ENCODE results near the gene PROC. TPM values are rescaled to one million over a fixed set of nuclear protein-coding genes. Genes with fewer than 3 reads are reported as not detected.
A peak's percentile ranks its signal among the peaks of the same experiment; 100 is the strongest.

Gene PROC
- total RNA-seq, 2 donors from 2014 or later: 0.26 TPM; not detected in 1

DNA sequence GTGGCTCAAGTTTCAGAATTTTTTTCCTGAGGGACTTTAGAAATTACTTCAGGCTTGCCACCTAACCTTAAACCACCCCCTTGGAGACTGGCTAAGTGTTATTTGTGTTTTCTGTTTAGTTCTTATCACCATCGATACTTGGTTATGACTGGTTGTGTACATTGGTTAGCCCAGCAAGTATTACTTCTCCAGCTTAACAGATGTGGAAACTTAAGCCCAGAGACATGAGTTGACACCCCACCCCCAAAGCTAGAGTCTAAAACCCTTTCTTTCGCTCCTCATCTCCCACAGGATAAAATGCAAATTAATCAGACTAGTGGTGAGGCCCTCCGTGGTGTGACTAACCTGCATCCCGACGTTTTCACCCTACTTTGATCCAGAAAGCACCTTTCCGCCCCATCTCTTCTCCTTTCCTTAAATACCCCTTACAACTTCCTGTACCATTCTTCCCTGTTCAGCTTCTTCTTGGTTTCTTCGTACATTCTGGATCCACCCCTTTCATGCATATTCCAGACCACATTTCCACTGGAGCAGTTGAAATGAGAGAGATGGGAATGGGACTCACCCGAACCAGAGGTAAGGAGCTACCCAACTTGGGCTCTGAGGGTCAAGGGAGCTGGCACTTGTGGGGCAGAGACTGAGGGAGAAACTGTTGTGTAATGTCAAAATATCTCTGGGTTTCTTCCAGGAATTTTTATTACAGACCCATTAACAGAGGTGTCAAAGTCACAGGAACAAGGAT is 29.6 kb upstream of the PROC start:
- H3K4me3 ChIP-seq: no peak overlapping the region
- intact Hi-C loops (cut with DNase I): no loop called here
- H3K4me1 ChIP-seq: peaks cover 36% of the 10 kb centered on the region
- no peaks in the 10 kb centered on the region for H3K27me3 ChIP-seq
- H3K27ac ChIP-seq: peak overlapping the region; percentile 92 to 100 (median 98)
- no peaks in the 10 kb centered on the region for H3K9me3 ChIP-seq
- TF ChIP-seq, protein P1, sequence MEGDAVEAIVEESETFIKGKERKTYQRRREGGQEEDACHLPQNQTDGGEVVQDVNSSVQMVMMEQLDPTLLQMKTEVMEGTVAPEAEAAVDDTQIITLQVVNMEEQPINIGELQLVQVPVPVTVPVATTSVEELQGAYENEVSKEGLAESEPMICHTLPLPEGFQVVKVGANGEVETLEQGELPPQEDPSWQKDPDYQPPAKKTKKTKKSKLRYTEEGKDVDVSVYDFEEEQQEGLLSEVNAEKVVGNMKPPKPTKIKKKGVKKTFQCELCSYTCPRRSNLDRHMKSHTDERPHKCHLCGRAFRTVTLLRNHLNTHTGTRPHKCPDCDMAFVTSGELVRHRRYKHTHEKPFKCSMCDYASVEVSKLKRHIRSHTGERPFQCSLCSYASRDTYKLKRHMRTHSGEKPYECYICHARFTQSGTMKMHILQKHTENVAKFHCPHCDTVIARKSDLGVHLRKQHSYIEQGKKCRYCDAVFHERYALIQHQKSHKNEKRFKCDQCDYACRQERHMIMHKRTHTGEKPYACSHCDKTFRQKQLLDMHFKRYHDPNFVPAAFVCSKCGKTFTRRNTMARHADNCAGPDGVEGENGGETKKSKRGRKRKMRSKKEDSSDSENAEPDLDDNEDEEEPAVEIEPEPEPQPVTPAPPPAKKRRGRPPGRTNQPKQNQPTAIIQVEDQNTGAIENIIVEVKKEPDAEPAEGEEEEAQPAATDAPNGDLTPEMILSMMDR (IDR thresholded peaks at IDR 0.05): no peak
- no peak for TF ChIP-seq POLR2A (IDR thresholded peaks at IDR 0.05)
- WGBS, 2 donors: 30 to 35% methylated on average over 8 of the region's 8 CpGs
- no peak for DNase-seq
- ATAC-seq: peak; percentile 7
- no peaks in the 10 kb centered on the region for H3K36me3 ChIP-seq (replicated peaks in 1 of 2; ENCODE audit: insufficient read depth in 1 of 2, low read depth in 2 of 2)

DNA sequence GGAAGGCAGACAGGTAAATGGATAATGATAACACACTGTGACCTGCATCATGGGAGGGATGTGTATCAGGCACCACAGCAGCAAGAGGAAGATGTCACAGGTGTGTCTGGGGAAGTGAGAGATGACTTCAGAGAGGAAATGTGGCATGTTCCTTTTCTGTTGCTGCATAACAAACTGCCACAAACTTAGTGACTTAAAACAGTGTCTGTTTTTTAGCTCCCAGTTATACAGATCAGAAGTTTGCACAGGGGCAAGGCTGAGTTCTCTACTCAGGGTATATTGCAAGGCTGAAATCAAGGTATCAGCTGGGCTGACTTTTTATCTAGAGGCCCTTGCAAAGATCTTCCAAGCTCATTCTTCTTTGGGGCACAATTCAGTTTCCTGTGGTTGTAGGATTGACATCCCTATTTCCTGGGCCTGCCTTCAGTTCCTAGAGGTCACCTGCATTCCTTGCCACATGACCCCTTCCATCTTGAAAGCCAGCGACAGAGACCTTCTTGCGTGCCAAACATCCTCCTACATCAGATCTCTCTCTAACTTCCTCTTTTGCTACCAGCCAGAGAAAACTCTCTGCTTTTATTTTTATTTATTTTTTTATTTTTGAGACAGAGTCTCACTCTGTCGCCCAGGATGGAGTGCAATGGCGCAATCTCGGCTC is 28.3 kb upstream of the PROC start:
- DNase-seq (no peak), ATAC-seq (no peak)
- TF ChIP-seq, protein P1 (IDR thresholded peaks at IDR 0.05): no peak
- TF ChIP-seq POLR2A (IDR thresholded peaks at IDR 0.05): no peak
- Histone ChIP-seq H3K27ac (no peak overlapping the region), H3K36me3 (replicated peaks in 1 of 2; ENCODE audit: insufficient read depth in 1 of 2, low read depth in 2 of 2) (no peaks in the 10 kb centered on the region), H3K4me3 (no peak overlapping the region), H3K27me3 (no peaks in the 10 kb centered on the region), H3K9me3 (no peaks in the 10 kb centered on the region), H3K4me1 (peaks cover 33% of the 10 kb centered on the region)
- intact Hi-C loops (cut with DNase I): no loop called here
- WGBS, 2 donors: 69 to 92% methylated on average over 5 of the region's 5 CpGs

DNA sequence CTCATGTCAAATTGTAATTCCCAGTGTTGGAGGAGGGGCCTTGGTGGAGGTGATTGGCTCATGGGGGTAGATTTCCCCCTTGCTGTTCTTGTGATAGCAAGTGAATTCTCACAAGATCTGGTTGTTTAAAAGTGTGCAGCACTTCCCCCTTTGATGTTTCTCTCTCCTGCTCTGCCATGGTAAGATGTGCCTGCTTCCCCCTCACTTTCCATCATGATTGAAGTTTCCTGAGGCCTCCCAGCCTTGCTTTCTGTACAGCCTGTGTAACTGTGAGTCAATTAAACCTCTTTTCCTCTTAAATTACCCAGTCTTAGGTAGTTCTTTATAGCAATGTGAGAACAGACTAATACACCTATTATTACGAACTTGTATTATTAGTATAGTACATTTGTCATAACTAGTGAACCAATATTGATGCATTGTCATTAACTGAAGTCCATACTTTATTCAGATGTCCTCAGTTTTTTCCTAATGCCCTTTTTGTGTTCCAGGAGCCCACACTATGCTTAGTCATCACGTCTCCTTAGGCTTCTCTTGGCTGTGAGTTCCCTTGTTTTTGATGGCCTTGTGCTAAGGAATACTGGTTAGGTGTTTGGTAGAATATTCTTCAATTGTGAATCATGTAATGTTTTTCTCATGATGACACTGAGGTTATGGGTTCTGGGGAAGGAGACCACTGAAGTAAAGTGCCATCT is 25.9 kb upstream of the PROC start:
- H3K27ac ChIP-seq: no peak overlapping the region
- TF ChIP-seq, protein P1 (IDR thresholded peaks at IDR 0.05): no peak
- no peak for TF ChIP-seq POLR2A (IDR thresholded peaks at IDR 0.05)
- H3K9me3 ChIP-seq: no peaks in the 10 kb centered on the region
- DNase-seq (no peak), ATAC-seq (no peak)
- no peak overlapping the region for H3K4me3 ChIP-seq
- H3K27me3 ChIP-seq: no peaks in the 10 kb centered on the region
- peaks cover 13% of the 10 kb centered on the region for H3K4me1 ChIP-seq
- H3K36me3 ChIP-seq (replicated peaks in 1 of 2; ENCODE audit: insufficient read depth in 1 of 2, low read depth in 2 of 2): no peaks in the 10 kb centered on the region
- WGBS, 2 donors: 80 to 82% methylated on average over 2 of the region's 2 CpGs
- intact Hi-C loops (cut with DNase I): no loop called here

- DNase-seq (no peak), ATAC-seq (no peak)
- 87 to 91% methylated on average over 1 of the region's 1 CpG for WGBS, 2 donors
- intact Hi-C loops (cut with DNase I): no loop called here
- Histone ChIP-seq H3K4me1 (peaks cover 18% of the 10 kb centered on the region), H3K27me3 (no peaks in the 10 kb centered on the region), H3K9me3 (no peaks in the 10 kb centered on the region), H3K36me3 (replicated peaks in 1 of 2; ENCODE audit: insufficient read depth in 1 of 2, low read depth in 2 of 2) (no peaks in the 10 kb centered on the region), H3K4me3 (no peak overlapping the region), H3K27ac (no peak overlapping the region)
- no peak for TF ChIP-seq POLR2A (IDR thresholded peaks at IDR 0.05)
- TF ChIP-seq, protein P1 (IDR thresholded peaks at IDR 0.05): no peak
Observed at GRCh38 chr2:127392828-127393578, 25.2 kb upstream of the PROC start.
